Tibial artery (tissue), 4 donors: ENCODE measurements around the gene ABCA4.

Experiments
- DNase-seq, 2 donors: peaks; one replicate each; pipeline ENCODE4 v3.0.0-alpha.2; 2019
- H3K27ac ChIP-seq, 2 donors: fragments of 200-600 bp; sonication (generic) in 1 of 2; 1 replicate in 1 of 2; 2 replicates in 1 of 2; pipeline ENCODE4 v1.5.1; 2018 to 2019; ENCODE audit warnings: mild to moderate bottlenecking in 1 of 2
- H3K27me3 ChIP-seq, 2 donors: fragments of 200-600 bp; sonication (generic) in 1 of 2; one replicate each; pipeline versions ENCODE4 v1.5.1 to v1.6.0; 2016 to 2019
- H3K36me3 ChIP-seq, 3 donors: fragments of 200-600 bp; sonication (generic) in 2 of 3; one replicate each; pipeline ENCODE4 v1.5.1; 2016 to 2019; ENCODE audit warnings: mild to moderate bottlenecking in 2 of 3
- H3K4me1 ChIP-seq, 4 donors: fragments of 200-600 bp; sonication (generic) in 2 of 4; 1 replicate in 3 of 4; 2 replicates in 1 of 4; pipeline ENCODE4 v1.5.1; 2016 to 2019
- H3K4me3 ChIP-seq, 2 donors: fragments of 200-600 bp; sonication (generic) in 1 of 2; 1 replicate in 1 of 2; 2 replicates in 1 of 2; pipeline ENCODE4 v1.5.1; 2018 to 2019; ENCODE audit warnings: mild to moderate bottlenecking in 2 of 2
- H3K9me3 ChIP-seq, 3 donors: fragments of 200-600 bp; sonication (generic) in 1 of 3; one replicate each; pipeline ENCODE4 v1.5.1; 2016 to 2019
- CTCF ChIP-seq, 2 experiments: fragments of 200-600 bp in 1 of 2; fragments of 450-650 bp in 1 of 2; IDR thresholded peaks; one replicate each; pipeline ENCODE4 v1.5.1; 2017 to 2019; ENCODE audit warnings: antibody characterized with exemption in 2 of 2, mild to moderate bottlenecking in 1 of 2, moderate library complexity in 1 of 2
- intact Hi-C: fragments of 100-400 bp; cut with DNase I; formaldehyde crosslinking; loops from one replicate; pipeline ENCODE4 v1.15.0; 2023; ENCODE audit warnings: low total_unique reads

ABCA4 gene

DNA sequence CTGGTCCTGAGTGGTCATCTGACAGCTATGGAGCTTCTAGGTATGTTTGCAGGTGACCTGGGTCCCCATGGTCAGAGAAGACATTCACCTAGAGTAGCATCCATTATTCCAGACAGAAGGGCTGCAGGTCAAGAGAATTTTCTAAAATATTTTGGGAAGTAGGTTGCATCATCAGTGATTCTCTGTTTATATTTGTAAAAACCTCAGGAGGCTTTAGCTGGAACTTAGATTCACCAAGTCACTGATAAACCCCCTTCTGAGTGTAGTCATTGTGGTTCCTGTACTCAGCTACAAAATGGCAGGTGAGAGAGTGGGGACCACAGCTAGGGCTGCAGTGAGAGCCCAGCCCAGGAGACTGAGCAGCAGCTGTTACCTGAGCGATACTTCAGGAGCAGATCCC, 78.6 kb downstream of the ABCA4 start:
- H3K27ac ChIP-seq: no peak overlapping the region
- TF ChIP-seq CTCF (IDR thresholded peaks at IDR 0.05): no peak
- no peaks in the 10 kb centered on the region for H3K9me3 ChIP-seq
- H3K36me3 ChIP-seq: no peaks in the 10 kb centered on the region
- no peak for DNase-seq
- H3K27me3 ChIP-seq: no peaks in the 10 kb centered on the region
- intact Hi-C loops: no loop called here
- H3K4me3 ChIP-seq: no peak overlapping the region
- H3K4me1 ChIP-seq: peaks cover 0 to 34% (median 24%) of the 10 kb centered on the region in 4 donors

DNA sequence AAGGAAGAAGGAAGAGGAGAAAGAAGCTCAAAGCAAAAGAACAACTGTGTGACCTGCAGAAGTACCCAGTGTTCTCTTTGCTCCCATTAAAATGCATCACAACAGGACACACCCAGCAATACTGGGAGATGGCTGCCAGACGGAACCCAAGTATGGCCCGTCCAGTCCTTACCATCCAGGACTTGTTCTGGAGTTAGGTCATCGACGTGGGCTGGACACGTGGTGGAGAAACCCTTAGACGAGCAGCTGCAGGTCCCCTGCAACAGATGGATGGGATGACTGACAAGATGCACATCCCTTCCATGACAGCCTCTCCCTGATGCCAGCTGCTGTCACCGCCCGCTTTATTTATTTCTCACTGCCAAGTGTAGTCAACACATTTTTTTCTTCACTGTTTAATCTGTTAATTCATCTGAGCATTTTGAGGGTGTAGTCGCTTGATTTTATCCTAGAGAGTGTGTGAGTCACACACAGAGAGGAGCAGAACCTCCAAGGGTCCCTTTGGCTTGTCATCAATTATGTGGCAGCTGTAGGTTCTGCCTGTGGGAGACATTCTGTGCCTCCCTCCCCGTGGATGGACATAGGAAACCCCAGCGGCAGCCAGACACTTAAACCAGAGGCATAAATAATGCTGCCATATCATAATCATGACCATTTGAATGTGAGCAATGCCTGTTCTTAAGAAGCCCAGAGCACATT, 80.9 kb downstream of the ABCA4 start:
- intact Hi-C loops: no loop called here
- peak; percentile 59 to 79 for DNase-seq

DNA sequence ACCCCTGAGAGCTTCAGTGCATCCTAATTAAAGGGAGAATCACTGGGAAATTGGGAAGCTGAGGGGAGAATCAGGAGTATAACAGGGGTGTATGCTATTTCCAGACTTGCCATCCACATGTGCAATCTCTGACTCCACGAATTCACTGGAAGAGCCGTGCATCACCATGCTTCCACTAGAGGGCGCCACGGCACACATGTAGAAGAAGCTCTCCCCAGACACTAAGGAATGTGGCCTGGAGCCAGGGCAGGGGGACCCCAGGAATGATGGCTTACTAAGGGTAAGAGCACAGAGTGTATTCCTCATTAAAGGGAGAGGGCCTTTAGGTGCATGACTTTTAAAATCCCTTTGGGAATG, 81.5 kb downstream of the ABCA4 start:
- Histone ChIP-seq H3K36me3 (no peaks in the 10 kb centered on the region), H3K9me3 (no peaks in the 10 kb centered on the region), H3K27ac (peak overlapping the region in 1 of 2 donors; percentile 22), H3K27me3 (no peaks in the 10 kb centered on the region), H3K4me3 (no peak overlapping the region), H3K4me1 (peaks cover 0 to 14% (median 8%) of the 10 kb centered on the region in 4 donors)
- DNase-seq: peak; percentile 69 to 80
- intact Hi-C loops: no loop called here
- TF ChIP-seq CTCF (IDR thresholded peaks at IDR 0.05): peak; percentile 63 to 78

More for the DNA sequence above, 80.9 kb downstream of the ABCA4 start:
- no peaks in the 10 kb centered on the region for H3K36me3 ChIP-seq
- no peaks in the 10 kb centered on the region for H3K9me3 ChIP-seq
- H3K27ac ChIP-seq: peak overlapping the region in 1 of 2 donors; percentile 22
- no peaks in the 10 kb centered on the region for H3K27me3 ChIP-seq
- H3K4me1 ChIP-seq: peaks cover 0 to 19% (median 13%) of the 10 kb centered on the region in 4 donors
- no peak overlapping the region for H3K4me3 ChIP-seq
- no peak for TF ChIP-seq CTCF (IDR thresholded peaks at IDR 0.05)

DNA sequence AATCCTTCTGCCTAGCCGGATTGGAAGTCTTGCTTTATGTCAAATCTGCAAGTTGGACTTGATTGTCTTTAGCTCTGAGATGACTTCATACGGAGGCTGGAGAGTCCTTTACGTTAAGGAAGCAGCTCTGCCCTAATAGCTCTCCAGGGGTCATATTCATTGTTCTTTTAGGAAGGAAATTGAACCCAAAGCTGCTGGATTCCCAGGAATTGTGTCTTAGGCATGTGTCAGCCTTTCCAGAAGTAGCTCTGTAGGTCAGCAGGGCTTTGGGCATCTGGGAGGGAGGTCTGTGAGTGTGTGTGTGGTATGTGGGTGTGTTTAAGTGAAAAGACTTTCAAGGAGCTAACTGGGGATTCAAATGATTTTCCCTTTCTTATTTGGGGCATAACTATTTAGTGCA, 82.4 kb downstream of the ABCA4 start:
- DNase-seq: no peak
- H3K27ac ChIP-seq: no peak overlapping the region

GRCh38 chr1:94037392-94038229, 83.3 kb downstream of the ABCA4 start:
- H3K9me3 ChIP-seq: no peaks in the 10 kb centered on the region
- no peak for TF ChIP-seq CTCF (IDR thresholded peaks at IDR 0.05)
- no peak overlapping the region for H3K27ac ChIP-seq
- no peak overlapping the region for H3K4me3 ChIP-seq
- no peaks in the 10 kb centered on the region for H3K27me3 ChIP-seq
- intact Hi-C loops: no loop called here
- peaks cover 0 to 9% (median 4%) of the 10 kb centered on the region in 4 donors for H3K4me1 ChIP-seq
- H3K36me3 ChIP-seq: no peaks in the 10 kb centered on the region
- DNase-seq: no peak

More for the DNA sequence above, 82.4 kb downstream of the ABCA4 start:
- Histone ChIP-seq H3K4me3 (no peak overlapping the region), H3K36me3 (no peaks in the 10 kb centered on the region), H3K27me3 (no peaks in the 10 kb centered on the region), H3K9me3 (no peaks in the 10 kb centered on the region), H3K4me1 (peaks cover 0 to 9% (median 4%) of the 10 kb centered on the region in 4 donors)
- TF ChIP-seq CTCF (IDR thresholded peaks at IDR 0.05): no peak
- intact Hi-C loops: no loop called here
